Heart right ventricle (tissue), 16 donors: ENCODE data around the gene PPM1A. TPM values are rescaled to one million over a fixed set of nuclear protein-coding genes. Genes with fewer than 3 reads are reported as not detected.

Experiments
- ATAC-seq, 8 donors: fragments of 200-7000 bp; cut with Tn5 transposase; one replicate each; pipeline ENCODE4 v1.9.1; 2020; ENCODE audit warnings: mild to moderate bottlenecking in 8 of 8, moderate library complexity in 8 of 8, moderate number of reproducible peaks in 1 of 8
- DNase-seq, 2 donors: peaks; one replicate each; pipeline ENCODE4 v3.0.0-alpha.2; 2020
- H3K27ac ChIP-seq, 10 donors: fragments of 200-600 bp; sonication (generic) in 2 of 10; one replicate each; pipeline versions ENCODE4 v1.5.0 to v1.8.0; 2020 to 2022; ENCODE audit warnings: mild to moderate bottlenecking in 3 of 10
- H3K27me3 ChIP-seq, 7 donors: fragments of 200-600 bp; one replicate each; pipeline ENCODE4 v1.8.0; 2021 to 2022; ENCODE audit warnings: mild to moderate bottlenecking in 2 of 7
- H3K36me3 ChIP-seq, 9 donors: fragments of 200-600 bp; sonication (generic) in 1 of 9; one replicate each; pipeline versions ENCODE4 v1.5.0 to v1.8.0; 2020 to 2022; ENCODE audit warnings: mild to moderate bottlenecking in 2 of 9
- H3K4me1 ChIP-seq, 9 donors: fragments of 200-600 bp; sonication (generic) in 1 of 9; one replicate each; pipeline versions ENCODE4 v1.5.0 to v1.8.0; 2020 to 2022; ENCODE audit warnings: mild to moderate bottlenecking in 4 of 9
- H3K4me3 ChIP-seq, 10 donors: fragments of 200-600 bp; sonication (generic) in 2 of 10; one replicate each; pipeline versions ENCODE4 v1.5.0 to v1.8.0; 2020 to 2022; ENCODE audit warnings: mild to moderate bottlenecking in 7 of 10, moderate library complexity in 2 of 10
- H3K9me3 ChIP-seq, 11 donors: fragments of 200-600 bp in 10 of 11; sonication (generic) in 2 of 11; one replicate each; pipeline versions ENCODE4 v1.5.0 to v1.8.0; 2013 to 2022; ENCODE audit warnings: mild to moderate bottlenecking in 2 of 11, control low read depth in 1 of 11, moderate library complexity in 1 of 11
- WGBS, 2 donors: extraction: QIAGEN DNeasy Blood & Tissue Kit; methylation state at CpG; one replicate each; pipeline ENCODE4 v1.1.7; 2013; ENCODE audit warnings: inconsistent platforms in 1 of 2; 5-methylcytosine and 5-hydroxymethylcytosine counted together
- intact Hi-C, 10 donors: fragments of 100-400 bp; cut with DNase I; formaldehyde crosslinking; loops; one replicate each; pipeline versions ENCODE4 v1.11.1 to v1.14.2; 2022
- polyA plus RNA-seq, 2 donors: library from polyadenylated mRNA; stranded (reverse); fragments of 200-250 nt; gene quantifications; one replicate each; pipeline ENCODE4 v1.2.3, GENCODE V29; 2013
- total RNA-seq, 10 donors: library from RNA; stranded (reverse); fragmentation: NEBNext Ultra II Directional in 3 of 10; extraction: Animal tissue kit (Norgen Biotek cat#: 25700) in 3 of 10; gene quantifications; one replicate each; pipeline versions ENCODE4 v1.2.1 to v1.2.4, GENCODE V29; 2021 to 2023
- TF ChIP-seq, protein P1 (sequence below), 9 donors: fragments of 200-600 bp; sonication (generic) in 2 of 9; IDR thresholded peaks; one replicate each; pipeline versions ENCODE4 v1.5.0 to v1.8.0; 2021 to 2022; ENCODE audit warnings: antibody characterized with exemption in 9 of 9, mild to moderate bottlenecking in 5 of 9, moderate library complexity in 1 of 9
- donor health status: Arrhythmogenic right ventricular cardiomyopathy.
- donor health status: ischemic (EF 13 %, LVEDD 7.1; RV severe dilation, severe dysfunction).
- donor health status: healthy with polysubstance abuse.
- donor health status: DM: no; HTN: yes; CAD: no.
- donor health status: DM: no; HTN: no; CAD: no.
- donor health status: ischemic (EF 25% LVEDD 6.9; RV normal size, moderate dysfunction).
- donor health status: ischemic (EF 25% LVEDD 5.7; RV mildly dilated, moderate dysfunction).
- donor health status: healthy.
- donor health status: DM: yes; HTN: yes; CAD: no.
- donor health status: Ischemic cardiomyopathy.
- donor health status: ischemic (EF 35%, LVEDD 5.7; RV mildly dilated, moderate dysfunction).
- donor health status: nonischemic (EF 11% LVEDD 7.7; RV severe dilation, severe dysfunction).
- donor health status: DM: yes; HTN: yes; CAD: no.
- donor health status: PGD.
- donor health status: ischemic (EF 29% LVEDD 5.4; RV normal size, mild dysfunction).
- donor health status: nonischemic (EF 23%, LVEDD 6.1; RV moderate dilation, normal function).

PPM1A gene
- total and polyA plus RNA-seq, 12 donors = 27.0 to 122 (median 98.1) TPM

GRCh38 chr14:60240139-60240856 is 8.7 kb upstream of the PPM1A start:
- intact Hi-C loops = loop anchor here in 1 of 10 donors (10.0 kb wide), 1 partner anchor 75 kb away; the partner anchor contains the start of gene DHRS7
- TF ChIP-seq, protein P1, sequence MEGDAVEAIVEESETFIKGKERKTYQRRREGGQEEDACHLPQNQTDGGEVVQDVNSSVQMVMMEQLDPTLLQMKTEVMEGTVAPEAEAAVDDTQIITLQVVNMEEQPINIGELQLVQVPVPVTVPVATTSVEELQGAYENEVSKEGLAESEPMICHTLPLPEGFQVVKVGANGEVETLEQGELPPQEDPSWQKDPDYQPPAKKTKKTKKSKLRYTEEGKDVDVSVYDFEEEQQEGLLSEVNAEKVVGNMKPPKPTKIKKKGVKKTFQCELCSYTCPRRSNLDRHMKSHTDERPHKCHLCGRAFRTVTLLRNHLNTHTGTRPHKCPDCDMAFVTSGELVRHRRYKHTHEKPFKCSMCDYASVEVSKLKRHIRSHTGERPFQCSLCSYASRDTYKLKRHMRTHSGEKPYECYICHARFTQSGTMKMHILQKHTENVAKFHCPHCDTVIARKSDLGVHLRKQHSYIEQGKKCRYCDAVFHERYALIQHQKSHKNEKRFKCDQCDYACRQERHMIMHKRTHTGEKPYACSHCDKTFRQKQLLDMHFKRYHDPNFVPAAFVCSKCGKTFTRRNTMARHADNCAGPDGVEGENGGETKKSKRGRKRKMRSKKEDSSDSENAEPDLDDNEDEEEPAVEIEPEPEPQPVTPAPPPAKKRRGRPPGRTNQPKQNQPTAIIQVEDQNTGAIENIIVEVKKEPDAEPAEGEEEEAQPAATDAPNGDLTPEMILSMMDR (IDR thresholded peaks at IDR 0.05) = no peak
- DNase-seq (no peak), ATAC-seq (peak in 2 of 8 donors; percentile 44 to 84)
- WGBS, 2 donors = 73 to 77% methylated on average over 7 of the region's 7 CpGs
- no peaks in the 10 kb centered on the region for H3K36me3 ChIP-seq
- H3K4me1 ChIP-seq = peaks cover 0 to 4% (median 0%) of the 10 kb centered on the region in 9 donors
- no peaks in the 10 kb centered on the region for H3K9me3 ChIP-seq
- no peak overlapping the region for H3K4me3 ChIP-seq
- H3K27ac ChIP-seq = no peak overlapping the region
- no peaks in the 10 kb centered on the region for H3K27me3 ChIP-seq

DNA sequence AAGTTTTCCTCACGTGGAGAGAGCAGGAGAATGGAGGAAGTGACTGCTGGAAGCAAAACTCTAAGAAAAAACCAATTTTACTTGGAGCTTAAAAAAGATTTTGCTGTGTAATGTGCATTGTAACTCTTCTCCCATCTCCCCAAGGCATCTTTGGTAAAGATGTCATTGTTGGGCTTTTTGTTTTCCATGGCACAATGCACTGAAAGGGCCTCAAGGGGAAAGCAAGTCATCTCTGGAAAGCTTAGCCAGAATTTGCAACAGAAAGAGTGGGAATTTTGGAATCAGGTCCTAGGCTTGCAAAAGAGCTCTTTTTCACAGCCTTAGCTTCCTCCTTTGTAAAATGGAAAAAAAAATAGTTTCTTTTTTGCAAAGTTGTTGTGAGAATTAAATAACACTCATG is 7.9 kb upstream of the PPM1A start:
- TF ChIP-seq, protein P1 (IDR thresholded peaks at IDR 0.05) = no peak
- DNase-seq = no peak
- 44 to 47% methylated on average over 1 of the region's 1 CpG for WGBS, 2 donors
- Histone ChIP-seq H3K36me3 (no peaks in the 10 kb centered on the region), H3K4me3 (no peak overlapping the region), H3K27ac (no peak overlapping the region), H3K4me1 (peaks cover 0 to under 1% (median 0%) of the 10 kb centered on the region in 9 donors), H3K27me3 (no peaks in the 10 kb centered on the region), H3K9me3 (no peaks in the 10 kb centered on the region)
- no peak for ATAC-seq
- intact Hi-C loops = loop anchor here in 1 of 10 donors (10.0 kb wide), 1 partner anchor 76 kb away; the partner anchor contains the start of gene DHRS7

GRCh38 chr14:60242429-60242828 is 6.6 kb upstream of the PPM1A start:
- Histone ChIP-seq H3K4me3 (no peak overlapping the region), H3K27me3 (no peaks in the 10 kb centered on the region), H3K36me3 (no peaks in the 10 kb centered on the region), H3K27ac (no peak overlapping the region), H3K9me3 (no peaks in the 10 kb centered on the region), H3K4me1 (peaks cover 0 to 7% (median 0%) of the 10 kb centered on the region in 9 donors)
- TF ChIP-seq, protein P1 (IDR thresholded peaks at IDR 0.05) = no peak
- 86 to 97% methylated on average over 2 of the region's 2 CpGs for WGBS, 2 donors
- ATAC-seq (no peak), DNase-seq (no peak)
- intact Hi-C loops = loop anchor here in 1 of 10 donors (10.0 kb wide), 1 partner anchor 78 kb away; the partner anchor contains the start of gene DHRS7

GRCh38 chr14:60245380-60246177 is 3.4 kb upstream of the PPM1A start:
- H3K36me3 ChIP-seq = no peaks in the 10 kb centered on the region
- TF ChIP-seq, protein P1 (IDR thresholded peaks at IDR 0.05) = no peak
- no peaks in the 10 kb centered on the region for H3K9me3 ChIP-seq
- intact Hi-C loops = loop anchor here in 4 of 10 donors (5.0 to 10.0 kb wide), 2 partner anchors 81 to 153 kb away; partner anchors contain the start of genes PCNX4 (in 3 of the 4) and DHRS7 (in 1 of the 4)
- ATAC-seq (no peak), DNase-seq (no peak)
- no peaks in the 10 kb centered on the region for H3K27me3 ChIP-seq
- H3K27ac ChIP-seq = no peak overlapping the region
- H3K4me3 ChIP-seq = no peak overlapping the region
- H3K4me1 ChIP-seq = peaks cover 0 to 22% (median 6%) of the 10 kb centered on the region in 9 donors
- 63 to 68% methylated on average over 2 of the region's 2 CpGs for WGBS, 2 donors
